ENCODE results near the gene SLAMF9. TPM values are rescaled to one million over a fixed set of nuclear protein-coding genes. Genes with fewer than 3 reads are reported as not detected.

SLAMF9 gene
- total and polyA plus RNA-seq, 8 donors: not detected

GRCh38 chr1:159979257-159979656 is 25.2 kb upstream of the SLAMF9 start:
- no peak overlapping the region for H3K27ac ChIP-seq
- H3K4me1 ChIP-seq: no peaks in the 10 kb centered on the region
- DNase-seq: peak in 2 of 4 donors; percentile 24 to 49
- no peak for ATAC-seq
- H3K36me3 ChIP-seq: no peaks in the 10 kb centered on the region
- intact Hi-C loops (cut with DNase I): no loop called here
- H3K4me3 ChIP-seq: no peak overlapping the region
- H3K27me3 ChIP-seq: peaks cover 0 to 30% of the 10 kb centered on the region in 2 donors
- H3K9me3 ChIP-seq: no peaks in the 10 kb centered on the region
- TF ChIP-seq, protein P1, sequence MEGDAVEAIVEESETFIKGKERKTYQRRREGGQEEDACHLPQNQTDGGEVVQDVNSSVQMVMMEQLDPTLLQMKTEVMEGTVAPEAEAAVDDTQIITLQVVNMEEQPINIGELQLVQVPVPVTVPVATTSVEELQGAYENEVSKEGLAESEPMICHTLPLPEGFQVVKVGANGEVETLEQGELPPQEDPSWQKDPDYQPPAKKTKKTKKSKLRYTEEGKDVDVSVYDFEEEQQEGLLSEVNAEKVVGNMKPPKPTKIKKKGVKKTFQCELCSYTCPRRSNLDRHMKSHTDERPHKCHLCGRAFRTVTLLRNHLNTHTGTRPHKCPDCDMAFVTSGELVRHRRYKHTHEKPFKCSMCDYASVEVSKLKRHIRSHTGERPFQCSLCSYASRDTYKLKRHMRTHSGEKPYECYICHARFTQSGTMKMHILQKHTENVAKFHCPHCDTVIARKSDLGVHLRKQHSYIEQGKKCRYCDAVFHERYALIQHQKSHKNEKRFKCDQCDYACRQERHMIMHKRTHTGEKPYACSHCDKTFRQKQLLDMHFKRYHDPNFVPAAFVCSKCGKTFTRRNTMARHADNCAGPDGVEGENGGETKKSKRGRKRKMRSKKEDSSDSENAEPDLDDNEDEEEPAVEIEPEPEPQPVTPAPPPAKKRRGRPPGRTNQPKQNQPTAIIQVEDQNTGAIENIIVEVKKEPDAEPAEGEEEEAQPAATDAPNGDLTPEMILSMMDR (IDR thresholded peaks at IDR 0.05): no peak

DNA sequence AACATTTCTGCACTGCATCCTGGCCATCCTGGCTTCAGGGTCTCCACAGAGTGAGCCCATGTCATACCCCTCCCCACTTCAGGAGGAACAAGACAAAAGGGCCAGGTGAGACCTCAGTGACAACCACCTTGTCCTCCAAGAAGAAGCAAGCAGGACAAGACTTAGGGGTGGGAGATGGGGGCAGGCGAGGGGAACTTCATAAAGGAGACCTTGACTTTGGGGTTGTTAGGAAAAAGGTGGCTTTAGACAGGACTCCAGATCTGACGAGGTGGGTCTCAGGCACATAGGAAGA is 24.0 kb upstream of the SLAMF9 start:
- H3K9me3 ChIP-seq: no peaks in the 10 kb centered on the region
- no peak for ATAC-seq
- TF ChIP-seq, protein P1 (IDR thresholded peaks at IDR 0.05): no peak
- DNase-seq: no peak
- no peak overlapping the region for H3K27ac ChIP-seq
- intact Hi-C loops (cut with DNase I): no loop called here
- no peaks in the 10 kb centered on the region for H3K4me1 ChIP-seq
- H3K36me3 ChIP-seq: no peaks in the 10 kb centered on the region
- H3K4me3 ChIP-seq: no peak overlapping the region
- peaks cover 0 to 27% of the 10 kb centered on the region in 2 donors for H3K27me3 ChIP-seq

- intact Hi-C loops (cut with DNase I): no loop called here
- Histone ChIP-seq H3K4me1 (no peaks in the 10 kb centered on the region), H3K9me3 (no peaks in the 10 kb centered on the region), H3K27me3 (peaks cover 0 to 27% of the 10 kb centered on the region in 2 donors), H3K27ac (no peak overlapping the region), H3K36me3 (no peaks in the 10 kb centered on the region), H3K4me3 (no peak overlapping the region)
- no peak for DNase-seq
- no peak for ATAC-seq
- TF ChIP-seq, protein P1 (IDR thresholded peaks at IDR 0.05): no peak
Measured at GRCh38 chr1:159977364-159978106, 23.5 kb upstream of the SLAMF9 start.

DNA sequence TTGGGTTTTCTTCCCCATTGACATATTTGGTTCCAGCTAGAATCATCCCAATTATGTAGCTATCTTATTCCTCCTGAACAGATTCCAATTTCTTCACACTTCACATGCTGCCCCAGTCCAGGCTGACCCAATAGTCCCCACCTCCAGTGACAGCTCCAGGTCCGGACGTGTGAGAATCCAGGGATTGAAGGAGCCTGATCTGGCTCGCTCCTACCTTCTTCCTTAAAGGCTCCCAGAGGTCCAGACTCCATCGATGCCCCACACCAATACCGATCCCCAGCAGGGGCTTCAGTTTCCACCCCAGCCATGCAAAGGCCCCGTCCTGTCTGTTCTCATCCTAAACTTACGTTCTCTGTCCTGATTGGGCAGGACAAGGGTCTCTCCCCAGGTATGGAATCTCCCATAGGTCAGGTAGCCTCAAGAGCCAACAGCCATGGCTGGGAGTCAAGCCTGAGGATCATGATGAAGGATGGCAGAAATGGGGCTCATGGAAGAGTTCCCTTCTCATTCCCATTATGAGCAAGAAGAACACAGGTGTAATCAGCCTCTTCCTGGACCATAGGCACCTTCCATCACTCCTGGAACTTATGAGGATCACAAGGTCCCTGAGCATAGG is 20.4 kb upstream of the SLAMF9 start:
- Histone ChIP-seq H3K36me3 (no peaks in the 10 kb centered on the region), H3K27me3 (peaks cover 0 to 27% of the 10 kb centered on the region in 2 donors), H3K27ac (no peak overlapping the region), H3K9me3 (no peaks in the 10 kb centered on the region), H3K4me3 (no peak overlapping the region), H3K4me1 (no peaks in the 10 kb centered on the region)
- ATAC-seq (no peak), DNase-seq (no peak)
- intact Hi-C loops (cut with DNase I): no loop called here
- TF ChIP-seq, protein P1 (IDR thresholded peaks at IDR 0.05): no peak

GRCh38 chr1:159973350-159973940 is 19.4 kb upstream of the SLAMF9 start:
- Histone ChIP-seq H3K27ac (no peak overlapping the region), H3K27me3 (peaks cover 0 to 31% of the 10 kb centered on the region in 2 donors), H3K9me3 (no peaks in the 10 kb centered on the region), H3K4me3 (no peak overlapping the region), H3K36me3 (no peaks in the 10 kb centered on the region), H3K4me1 (no peaks in the 10 kb centered on the region)
- no peak for ATAC-seq
- intact Hi-C loops (cut with DNase I): no loop called here
- TF ChIP-seq, protein P1 (IDR thresholded peaks at IDR 0.05): no peak
- no peak for DNase-seq
